ENCODE results near the gene SRPRB. TPM values are rescaled to one million over a fixed set of nuclear protein-coding genes. Genes with fewer than 3 reads are reported as not detected.

Gene SRPRB
- polyA plus RNA-seq, 1 of the 3 experiments (the other 2 are of a cell fraction), result 54.3 TPM

GRCh38 chr3:133763797-133764683 is 41.6 kb upstream of the SRPRB start:
- Histone ChIP-seq H4K20me1 (ENCODE audit: insufficient read depth) (no peaks in the 10 kb centered on the region), H3K4me3 (ENCODE audit: low read depth in 2 of 2, low read length in 1 of 2) (no peak overlapping the region), H3K9me3 (no peaks in the 10 kb centered on the region), H2AFZ (ENCODE audit: low read depth) (no peak overlapping the region), H3K36me3 (replicated peaks in 1 of 2; ENCODE audit: control insufficient read depth in 1 of 2, insufficient read depth in 2 of 2, low read length in 1 of 2) (no peaks in the 10 kb centered on the region), H3K79me2 (ENCODE audit: insufficient read depth) (no peaks in the 10 kb centered on the region), H3K9me2 (no peaks in the 10 kb centered on the region), H3F3A (replicated peaks; ENCODE audit: insufficient read depth) (no peaks in the 10 kb centered on the region), H3K4me2 (no peak overlapping the region), H3K9ac (no peak overlapping the region), H3K4me1 (ENCODE audit: control insufficient read depth in 1 of 2, insufficient read depth in 2 of 2, low read depth in 1 of 2, low read length in 1 of 2) (peaks cover 0 to 2% of the 10 kb centered on the region in 2 experiments; a peak in 1 of 4 replicates), H3K27ac (ENCODE audit: low read depth in 2 of 2, low read length in 1 of 2) (no peak overlapping the region), H3K27me3 (ENCODE audit: insufficient read depth) (no peaks in the 10 kb centered on the region; the same call in 1 of the 2 replicates)
- POLR2A ChIA-PET, result no interaction called here
- WGBS (ENCODE audit: low lambda C conversion rate), result 66% methylated on average over 6 of the region's 6 CpGs
- no peak for DNase-seq
- TF ChIP-seq ELF1 (IDR thresholded peaks at IDR 0.05), result no peak
- no peak for TF ChIP-seq CHD2 (IDR thresholded peaks at IDR 0.05; ENCODE audit: low read length, partially characterized antibody)
- TF ChIP-seq FOXM1 (IDR thresholded peaks at IDR 0.05; ENCODE audit: low read depth), result no peak
- TF ChIP-seq GABPA (IDR thresholded peaks at IDR 0.05; ENCODE audit: low read depth), result no peak
- no peak for TF ChIP-seq NRF1 (IDR thresholded peaks at IDR 0.05; ENCODE audit: low read depth, low read length)
- no peak for TF ChIP-seq MAX (IDR thresholded peaks at IDR 0.05; ENCODE audit: low read depth)
- TF ChIP-seq MXI1 (IDR thresholded peaks at IDR 0.05; ENCODE audit: low read depth, low read length), result no peak
- TF ChIP-seq GATA2 (CRISPR knock-in tag; IDR thresholded peaks at IDR 0.05), result no peak
- CTCF ChIA-PET, result interaction anchor here (0.7 kb wide), 1 partner anchor 418 kb away, joined by 4 read pairs; no protein-coding TSS in a partner anchor

GRCh38 chr3:133765256-133765655 is 40.4 kb upstream of the SRPRB start:
- no peaks in the 10 kb centered on the region for H3K79me2 ChIP-seq (ENCODE audit: insufficient read depth)
- no peaks in the 10 kb centered on the region for H3K9me3 ChIP-seq
- DNase-seq, result no peak
- H3K27me3 ChIP-seq (ENCODE audit: insufficient read depth), result no peaks in the 10 kb centered on the region; the same call in 1 of the 2 replicates
- ChIA-PET POLR2A (no interaction called here), CTCF (interaction anchor here (1.4 kb wide), 1 partner anchor 16 kb away, joined by 4 read pairs; no protein-coding TSS in a partner anchor)
- H3K9ac ChIP-seq, result no peak overlapping the region
- H3K4me1 ChIP-seq (ENCODE audit: control insufficient read depth in 1 of 2, insufficient read depth in 2 of 2, low read depth in 1 of 2, low read length in 1 of 2), result peaks cover 0 to 2% of the 10 kb centered on the region in 2 experiments; a peak in 1 of 4 replicates
- no peak for TF ChIP-seq EZH2phosphoT487 (IDR thresholded peaks at IDR 0.05; ENCODE audit: borderline replicate concordance, low read depth)
- no peak for TF ChIP-seq SMC3 (IDR thresholded peaks at IDR 0.05; ENCODE audit: low read depth, low read length)
- no peak for TF ChIP-seq TCF12 (IDR thresholded peaks at IDR 0.05)
- TF ChIP-seq RFX5 (IDR thresholded peaks at IDR 0.05; ENCODE audit: low read length), result no peak
- no peak for TF ChIP-seq PBX3 (IDR thresholded peaks at IDR 0.05)
- no peak for TF ChIP-seq POLR2AphosphoS5 (IDR thresholded peaks at IDR 0.05; ENCODE audit: low read depth, low read length)
- TF ChIP-seq ZBTB33 (IDR thresholded peaks at IDR 0.05; ENCODE audit: borderline replicate concordance, low read depth), result no peak
- no peak for TF ChIP-seq ELF1 (IDR thresholded peaks at IDR 0.05)
- no peak for TF ChIP-seq IRF3 (IDR thresholded peaks at IDR 0.05; ENCODE audit: low read depth, low read length)
- TF ChIP-seq TAF1 (IDR thresholded peaks at IDR 0.05; ENCODE audit: borderline replicate concordance, low read depth, low read length), result no peak
- no peak for TF ChIP-seq EP300 (IDR thresholded peaks at IDR 0.05; ENCODE audit: borderline replicate concordance in 1 of 2, low read depth in 1 of 2, low read length in 1 of 2)
- no peak for TF ChIP-seq NFIC (IDR thresholded peaks at IDR 0.05; ENCODE audit: borderline replicate concordance)
- TF ChIP-seq, protein P1, sequence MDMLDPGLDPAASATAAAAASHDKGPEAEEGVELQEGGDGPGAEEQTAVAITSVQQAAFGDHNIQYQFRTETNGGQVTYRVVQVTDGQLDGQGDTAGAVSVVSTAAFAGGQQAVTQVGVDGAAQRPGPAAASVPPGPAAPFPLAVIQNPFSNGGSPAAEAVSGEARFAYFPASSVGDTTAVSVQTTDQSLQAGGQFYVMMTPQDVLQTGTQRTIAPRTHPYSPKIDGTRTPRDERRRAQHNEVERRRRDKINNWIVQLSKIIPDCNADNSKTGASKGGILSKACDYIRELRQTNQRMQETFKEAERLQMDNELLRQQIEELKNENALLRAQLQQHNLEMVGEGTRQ (IDR thresholded peaks at IDR 0.05; ENCODE audit: borderline replicate concordance, low read depth, low read length), result no peak
- H3K27ac ChIP-seq (ENCODE audit: low read depth in 2 of 2, low read length in 1 of 2), result no peak overlapping the region
- H3K9me2 ChIP-seq, result no peaks in the 10 kb centered on the region
- H4K20me1 ChIP-seq (ENCODE audit: insufficient read depth), result no peaks in the 10 kb centered on the region
- no peak overlapping the region for H2AFZ ChIP-seq (ENCODE audit: low read depth)
- no peaks in the 10 kb centered on the region for H3K36me3 ChIP-seq (replicated peaks in 1 of 2; ENCODE audit: control insufficient read depth in 1 of 2, insufficient read depth in 2 of 2, low read length in 1 of 2)
- no peaks in the 10 kb centered on the region for H3F3A ChIP-seq (replicated peaks; ENCODE audit: insufficient read depth)
- no peak overlapping the region for H3K4me3 ChIP-seq (ENCODE audit: low read depth in 2 of 2, low read length in 1 of 2)
- no peak overlapping the region for H3K4me2 ChIP-seq

All from SK-N-SH (cell line).